HG03103 (cell line): ENCODE results near the gene KIF1B.

Source experiments
- ATAC-seq: cut with Tn5 transposase; IDR thresholded peaks from one replicate; pipeline ENCODE4 v1.9.1; 2021; ENCODE audit warnings: low read depth; ENCODE audit not compliant: unreplicated experiment

KIF1B gene

GRCh38 chr1:10272274-10272673, 61.9 kb downstream of the KIF1B start:
- ATAC-seq = no peak

GRCh38 chr1:10278880-10279279, 68.5 kb downstream of the KIF1B start:
- no peak for ATAC-seq

- no peak for ATAC-seq
Measured at GRCh38 chr1:10280439-10281350, 70.3 kb downstream of the KIF1B start.

- no peak for ATAC-seq
Measured at GRCh38 chr1:10283318-10283984, 73.1 kb downstream of the KIF1B start.

GRCh38 chr1:10286244-10286643, 75.9 kb downstream of the KIF1B start:
- ATAC-seq = no peak

GRCh38 chr1:10287023-10287645, 76.8 kb downstream of the KIF1B start:
- ATAC-seq = no peak

GRCh38 chr1:10288029-10288615, 77.8 kb downstream of the KIF1B start:
- no peak for ATAC-seq

GRCh38 chr1:10291705-10292104, 81.3 kb downstream of the KIF1B start:
- no peak for ATAC-seq

- no peak for ATAC-seq
Measured at GRCh38 chr1:10292188-10292587, 81.8 kb downstream of the KIF1B start.

- no peak for ATAC-seq
Measured at GRCh38 chr1:10295481-10296085, 85.2 kb downstream of the KIF1B start.

GRCh38 chr1:10299151-10299550, 88.8 kb downstream of the KIF1B start:
- no peak for ATAC-seq

GRCh38 chr1:10302416-10302815, 92.0 kb downstream of the KIF1B start:
- ATAC-seq = no peak

- ATAC-seq = no peak
Measured at GRCh38 chr1:10304295-10304694, 93.9 kb downstream of the KIF1B start.

GRCh38 chr1:10306435-10306834, 96.1 kb downstream of the KIF1B start:
- no peak for ATAC-seq

GRCh38 chr1:10308001-10308400, 97.6 kb downstream of the KIF1B start:
- ATAC-seq = no peak

- no peak for ATAC-seq
Measured at GRCh38 chr1:10309243-10310011, 99.1 kb downstream of the KIF1B start.

GRCh38 chr1:10316752-10317151, 106.4 kb downstream of the KIF1B start:
- no peak for ATAC-seq

GRCh38 chr1:10319750-10320149, 109.4 kb downstream of the KIF1B start:
- ATAC-seq = no peak

- ATAC-seq = no peak
Measured at GRCh38 chr1:10320336-10320735, 110.0 kb downstream of the KIF1B start.

- no peak for ATAC-seq
Measured at GRCh38 chr1:10322821-10323220, 112.5 kb downstream of the KIF1B start.
